ENCODE data around the gene DNM1.
A peak's percentile ranks its signal among the peaks of the same experiment; 100 is the strongest.
"Not testable (repeated sequence)": the region's sequence is repeated elsewhere in the genome, so short reads cannot be mapped to it uniquely, and the experiment has no call there.

The DNM1 gene

DNA sequence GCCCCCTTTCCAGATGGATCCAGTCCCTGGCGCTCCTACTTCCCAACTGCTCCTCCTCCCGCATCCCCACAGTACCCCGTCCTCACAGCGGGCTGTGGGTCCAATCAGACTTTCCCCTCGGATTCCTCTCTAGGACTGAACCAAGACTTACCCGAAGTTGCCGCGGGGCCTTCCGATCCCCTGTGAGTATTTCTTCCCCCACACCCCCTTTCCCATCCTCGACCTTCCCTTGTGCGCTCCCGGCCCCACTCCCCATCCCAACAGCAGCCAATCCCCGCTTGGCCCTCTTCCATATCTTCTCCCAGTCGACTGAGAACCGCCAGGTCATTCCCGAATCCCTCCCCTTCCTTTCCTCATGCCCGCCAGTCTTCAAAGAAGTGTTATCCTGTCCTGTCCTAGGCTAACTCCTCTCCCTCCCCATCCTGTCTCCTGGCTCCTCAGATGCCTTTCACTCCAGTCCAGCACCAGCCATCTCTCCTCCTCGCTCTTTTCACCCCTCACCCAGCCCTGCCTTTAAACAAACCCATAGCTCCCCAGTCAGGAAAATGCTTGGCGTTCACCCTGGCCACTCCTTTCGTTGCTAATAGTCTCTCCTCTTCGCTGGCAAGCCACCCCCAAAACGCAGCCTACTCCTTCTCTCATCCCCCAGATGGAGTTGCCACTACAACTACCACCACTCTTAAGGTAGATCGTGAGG, 73.5 kb downstream of the DNM1 start:
- Histone ChIP-seq H3K27ac (replicated peaks) (peak overlapping the region; percentile 64), H3K27me3 (ENCODE audit: insufficient read depth, poor library complexity, severe bottlenecking) (no peaks in the 10 kb centered on the region), H3K4me3 (replicated peaks; ENCODE audit: insufficient read depth, low read length) (peak overlapping the region; percentile 72)
- TF ChIP-seq, protein P1, sequence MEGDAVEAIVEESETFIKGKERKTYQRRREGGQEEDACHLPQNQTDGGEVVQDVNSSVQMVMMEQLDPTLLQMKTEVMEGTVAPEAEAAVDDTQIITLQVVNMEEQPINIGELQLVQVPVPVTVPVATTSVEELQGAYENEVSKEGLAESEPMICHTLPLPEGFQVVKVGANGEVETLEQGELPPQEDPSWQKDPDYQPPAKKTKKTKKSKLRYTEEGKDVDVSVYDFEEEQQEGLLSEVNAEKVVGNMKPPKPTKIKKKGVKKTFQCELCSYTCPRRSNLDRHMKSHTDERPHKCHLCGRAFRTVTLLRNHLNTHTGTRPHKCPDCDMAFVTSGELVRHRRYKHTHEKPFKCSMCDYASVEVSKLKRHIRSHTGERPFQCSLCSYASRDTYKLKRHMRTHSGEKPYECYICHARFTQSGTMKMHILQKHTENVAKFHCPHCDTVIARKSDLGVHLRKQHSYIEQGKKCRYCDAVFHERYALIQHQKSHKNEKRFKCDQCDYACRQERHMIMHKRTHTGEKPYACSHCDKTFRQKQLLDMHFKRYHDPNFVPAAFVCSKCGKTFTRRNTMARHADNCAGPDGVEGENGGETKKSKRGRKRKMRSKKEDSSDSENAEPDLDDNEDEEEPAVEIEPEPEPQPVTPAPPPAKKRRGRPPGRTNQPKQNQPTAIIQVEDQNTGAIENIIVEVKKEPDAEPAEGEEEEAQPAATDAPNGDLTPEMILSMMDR (IDR thresholded peaks at IDR 0.05; ENCODE audit: insufficient read depth, low read length): no peak
- TF ChIP-seq SPI1 (IDR thresholded peaks at IDR 0.05; ENCODE audit: borderline replicate concordance, low read depth): no peak
- TF ChIP-seq, protein P2, sequence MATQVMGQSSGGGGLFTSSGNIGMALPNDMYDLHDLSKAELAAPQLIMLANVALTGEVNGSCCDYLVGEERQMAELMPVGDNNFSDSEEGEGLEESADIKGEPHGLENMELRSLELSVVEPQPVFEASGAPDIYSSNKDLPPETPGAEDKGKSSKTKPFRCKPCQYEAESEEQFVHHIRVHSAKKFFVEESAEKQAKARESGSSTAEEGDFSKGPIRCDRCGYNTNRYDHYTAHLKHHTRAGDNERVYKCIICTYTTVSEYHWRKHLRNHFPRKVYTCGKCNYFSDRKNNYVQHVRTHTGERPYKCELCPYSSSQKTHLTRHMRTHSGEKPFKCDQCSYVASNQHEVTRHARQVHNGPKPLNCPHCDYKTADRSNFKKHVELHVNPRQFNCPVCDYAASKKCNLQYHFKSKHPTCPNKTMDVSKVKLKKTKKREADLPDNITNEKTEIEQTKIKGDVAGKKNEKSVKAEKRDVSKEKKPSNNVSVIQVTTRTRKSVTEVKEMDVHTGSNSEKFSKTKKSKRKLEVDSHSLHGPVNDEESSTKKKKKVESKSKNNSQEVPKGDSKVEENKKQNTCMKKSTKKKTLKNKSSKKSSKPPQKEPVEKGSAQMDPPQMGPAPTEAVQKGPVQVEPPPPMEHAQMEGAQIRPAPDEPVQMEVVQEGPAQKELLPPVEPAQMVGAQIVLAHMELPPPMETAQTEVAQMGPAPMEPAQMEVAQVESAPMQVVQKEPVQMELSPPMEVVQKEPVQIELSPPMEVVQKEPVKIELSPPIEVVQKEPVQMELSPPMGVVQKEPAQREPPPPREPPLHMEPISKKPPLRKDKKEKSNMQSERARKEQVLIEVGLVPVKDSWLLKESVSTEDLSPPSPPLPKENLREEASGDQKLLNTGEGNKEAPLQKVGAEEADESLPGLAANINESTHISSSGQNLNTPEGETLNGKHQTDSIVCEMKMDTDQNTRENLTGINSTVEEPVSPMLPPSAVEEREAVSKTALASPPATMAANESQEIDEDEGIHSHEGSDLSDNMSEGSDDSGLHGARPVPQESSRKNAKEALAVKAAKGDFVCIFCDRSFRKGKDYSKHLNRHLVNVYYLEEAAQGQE (IDR thresholded peaks at IDR 0.05; ENCODE audit: insufficient replicate concordance, low read depth): no peak
- no peak for TF ChIP-seq GABPA (IDR thresholded peaks at IDR 0.05; ENCODE audit: low read depth)
- TF ChIP-seq POLR2AphosphoS5 (IDR thresholded peaks at IDR 0.05; ENCODE audit: low read depth): no peak
- DNase-seq (ENCODE audit: low read depth in 1 of 2, low spot score in 1 of 2): no peak

DNA sequence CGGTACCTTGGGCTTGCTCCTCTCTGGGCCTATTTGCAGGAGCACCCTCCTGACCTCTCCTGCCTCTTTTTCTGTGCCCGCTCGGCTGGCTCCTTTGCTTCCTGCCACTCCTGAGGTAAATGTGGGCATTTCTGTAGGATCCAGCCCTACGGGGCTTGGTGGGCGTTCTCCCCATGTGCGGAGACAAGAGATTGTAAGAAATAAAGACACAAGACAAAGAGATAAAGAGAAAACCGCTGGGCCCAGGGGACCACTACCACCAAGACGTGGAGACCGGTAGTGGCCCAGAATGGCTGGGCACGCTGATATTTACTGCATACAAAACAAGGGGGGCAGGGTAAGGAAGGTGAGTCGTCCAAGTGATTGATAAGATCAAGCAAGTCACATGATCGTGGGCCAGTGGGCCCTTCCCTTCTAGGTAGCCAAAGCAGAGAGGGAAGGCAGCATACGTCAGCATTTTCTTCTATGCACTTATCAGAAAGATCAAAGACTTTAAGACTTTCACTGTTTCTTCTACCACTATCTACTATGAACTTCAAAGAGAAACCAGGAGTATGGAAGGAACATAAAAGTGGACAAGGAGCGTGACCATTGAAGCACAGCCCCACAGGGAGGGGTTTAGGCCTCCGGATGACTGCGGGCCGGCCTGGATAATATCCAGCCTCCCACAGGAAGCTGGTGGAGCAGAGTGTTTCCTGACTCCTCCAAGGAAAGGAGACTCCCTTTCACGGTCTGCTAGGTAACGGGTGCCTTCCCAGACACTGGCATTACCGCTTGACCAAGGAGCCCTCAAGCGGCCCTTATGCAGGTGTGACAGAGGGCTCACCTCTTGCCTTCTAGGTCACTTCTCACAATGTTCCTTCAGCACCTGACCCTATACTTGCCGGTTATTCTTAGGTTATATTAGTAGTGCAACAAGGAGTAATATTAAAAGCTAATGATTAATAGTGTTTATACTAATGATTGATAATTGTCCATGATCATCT, 76.2 kb downstream of the DNM1 start:
- DNase-seq (ENCODE audit: low read depth in 1 of 2, low spot score in 1 of 2): not testable (repeated sequence)

DNA sequence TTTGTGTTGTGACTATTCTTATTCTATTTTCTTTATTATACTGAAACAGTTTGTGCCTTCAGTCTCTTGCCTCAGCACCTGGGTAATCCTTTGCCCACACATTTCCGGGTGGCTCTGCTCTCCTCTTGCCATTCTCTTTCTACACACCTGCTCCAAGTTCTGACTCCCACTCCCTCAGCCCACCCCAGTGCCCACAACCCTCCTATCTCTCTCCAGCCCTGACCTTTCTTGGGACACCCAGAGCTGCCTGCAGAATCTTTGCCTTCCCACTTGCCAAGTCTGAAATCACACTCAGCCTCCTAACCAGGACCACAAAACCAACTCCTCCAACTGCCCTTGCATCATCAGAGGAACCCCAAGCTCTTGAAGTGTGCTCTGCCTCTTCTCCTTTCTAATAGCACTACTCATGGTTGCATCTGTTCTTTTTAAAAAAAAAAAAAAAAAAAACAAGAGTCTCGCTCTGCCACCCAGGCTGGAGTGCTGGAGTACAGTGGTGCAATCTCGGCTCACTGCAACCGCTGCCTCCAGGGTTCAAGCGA, 77.0 kb downstream of the DNM1 start:
- peak; percentile 69; the same call in 1 of the 2 replicates for TF ChIP-seq SPI1 (IDR thresholded peaks at IDR 0.05; ENCODE audit: borderline replicate concordance, low read depth)
- TF ChIP-seq POLR2AphosphoS5 (IDR thresholded peaks at IDR 0.05; ENCODE audit: low read depth): peak; percentile 44; the same call in 1 of the 2 replicates
- TF ChIP-seq, protein P2 (IDR thresholded peaks at IDR 0.05; ENCODE audit: insufficient replicate concordance, low read depth): no peak
- H3K4me3 ChIP-seq (replicated peaks; ENCODE audit: insufficient read depth, low read length): no peak overlapping the region
- DNase-seq (ENCODE audit: low read depth in 1 of 2, low spot score in 1 of 2): peak; percentile 64 to 90

More for the DNA sequence above, 76.2 kb downstream of the DNM1 start:
- not testable (repeated sequence) for H3K27me3 ChIP-seq (ENCODE audit: insufficient read depth, poor library complexity, severe bottlenecking); H3K27ac ChIP-seq (replicated peaks); H3K4me3 ChIP-seq (replicated peaks; ENCODE audit: insufficient read depth, low read length)

DNA sequence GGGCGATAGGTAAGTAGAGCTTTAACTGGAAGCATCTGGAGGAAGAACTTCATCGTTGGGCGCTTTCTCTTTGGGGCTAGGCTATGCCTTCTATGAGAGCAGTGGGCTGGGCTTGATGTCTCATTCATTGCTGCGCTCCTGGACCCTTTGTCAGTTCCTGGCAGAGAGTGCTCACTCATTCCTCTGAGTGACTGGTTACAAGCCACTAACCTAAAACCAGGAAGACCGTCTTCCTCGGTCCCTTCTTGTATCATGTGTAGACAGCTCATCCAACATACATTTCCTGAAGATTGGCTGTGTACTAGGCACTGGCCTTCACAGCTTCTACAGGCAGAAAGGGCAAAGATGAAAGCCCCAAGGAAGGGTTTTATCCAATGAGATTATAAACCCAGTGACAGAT, 79.3 kb downstream of the DNM1 start:
- no peak for DNase-seq (ENCODE audit: low read depth in 1 of 2, low spot score in 1 of 2)
- Histone ChIP-seq H3K27ac (replicated peaks) (no peak overlapping the region), H3K4me3 (replicated peaks; ENCODE audit: insufficient read depth, low read length) (no peak overlapping the region), H3K27me3 (ENCODE audit: insufficient read depth, poor library complexity, severe bottlenecking) (no peaks in the 10 kb centered on the region)
- TF ChIP-seq, protein P1 (IDR thresholded peaks at IDR 0.05; ENCODE audit: insufficient read depth, low read length): no peak
- TF ChIP-seq POLR2AphosphoS5 (IDR thresholded peaks at IDR 0.05; ENCODE audit: low read depth): no peak
- TF ChIP-seq SPI1 (IDR thresholded peaks at IDR 0.05; ENCODE audit: borderline replicate concordance, low read depth): no peak
- TF ChIP-seq, protein P2 (IDR thresholded peaks at IDR 0.05; ENCODE audit: insufficient replicate concordance, low read depth): no peak
- no peak for TF ChIP-seq GABPA (IDR thresholded peaks at IDR 0.05; ENCODE audit: low read depth)

More for the DNA sequence above, 77.0 kb downstream of the DNM1 start:
- H3K27ac ChIP-seq (replicated peaks): no peak overlapping the region
- H3K27me3 ChIP-seq (ENCODE audit: insufficient read depth, poor library complexity, severe bottlenecking): no peaks in the 10 kb centered on the region
